ENCODE data around the gene CCDC192.

CCDC192 gene

GRCh38 chr5:127961763-127962145, 258.6 kb downstream of the CCDC192 start:
- no peak for DNase-seq

GRCh38 chr5:127962491-127962890, 259.3 kb downstream of the CCDC192 start:
- no peak for DNase-seq

GRCh38 chr5:127963233-127963632, 260.0 kb downstream of the CCDC192 start:
- no peak for DNase-seq

- peak; percentile 20 for DNase-seq
Observed at GRCh38 chr5:127963931-127964330, 260.7 kb downstream of the CCDC192 start.

- DNase-seq = no peak
Observed at GRCh38 chr5:127967323-127967982, 264.3 kb downstream of the CCDC192 start.

GRCh38 chr5:127967983-127968592, 264.9 kb downstream of the CCDC192 start:
- no peak for DNase-seq

GRCh38 chr5:127969002-127969401, 265.8 kb downstream of the CCDC192 start:
- DNase-seq = no peak

GRCh38 chr5:127969651-127970050, 266.5 kb downstream of the CCDC192 start:
- DNase-seq = no peak

GRCh38 chr5:127970081-127970480, 266.9 kb downstream of the CCDC192 start:
- DNase-seq = no peak

GRCh38 chr5:127970854-127971425, 267.7 kb downstream of the CCDC192 start:
- no peak for DNase-seq

- no peak for DNase-seq
Observed at GRCh38 chr5:127975961-127976360, 272.8 kb downstream of the CCDC192 start.

GRCh38 chr5:127976525-127976924, 273.3 kb downstream of the CCDC192 start:
- DNase-seq = no peak

- no peak for DNase-seq
Observed at GRCh38 chr5:127976991-127977717, 274.0 kb downstream of the CCDC192 start.

GRCh38 chr5:127978738-127979300, 275.6 kb downstream of the CCDC192 start:
- no peak for DNase-seq

GRCh38 chr5:127979475-127979874, 276.3 kb downstream of the CCDC192 start:
- no peak for DNase-seq

- DNase-seq = no peak
Observed at GRCh38 chr5:127980843-127981242, 277.7 kb downstream of the CCDC192 start.

GRCh38 chr5:127981498-127981897, 278.3 kb downstream of the CCDC192 start:
- no peak for DNase-seq

- no peak for DNase-seq
Observed at GRCh38 chr5:127985811-127986325, 282.7 kb downstream of the CCDC192 start.

- no peak for DNase-seq
Observed at GRCh38 chr5:127987354-127988145, 284.4 kb downstream of the CCDC192 start.

GRCh38 chr5:127988146-127988760, 285.1 kb downstream of the CCDC192 start:
- no peak for DNase-seq

All from suppressor macrophage treated with lipopolysaccharide for 4 hours (primary cell).